Transverse colon (tissue), 4 donors: ENCODE measurements around the gene ATP13A5.

Experiments
- POLR2AphosphoS5 ChIP-seq, 3 donors: sonication (generic); formaldehyde crosslinking; IDR thresholded peaks; one replicate each; pipeline ENCODE4 v1.6.1; 2016; ENCODE audit warnings: antibody characterized with exemption in 3 of 3
- TF ChIP-seq, protein P1 (sequence below), 5 experiments: fragments of 200-600 bp in 3 of 5; fragments of 450-650 bp in 2 of 5; sonication (generic) in 3 of 5; IDR thresholded peaks; 1 replicate in 2 of 5; 2 replicates in 3 of 5; pipeline ENCODE4 v1.5.1; 2016 to 2017; ENCODE audit warnings: antibody characterized with exemption in 5 of 5, inconsistent platforms in 3 of 5, mild to moderate bottlenecking in 2 of 5, moderate library complexity in 1 of 5

DNA sequence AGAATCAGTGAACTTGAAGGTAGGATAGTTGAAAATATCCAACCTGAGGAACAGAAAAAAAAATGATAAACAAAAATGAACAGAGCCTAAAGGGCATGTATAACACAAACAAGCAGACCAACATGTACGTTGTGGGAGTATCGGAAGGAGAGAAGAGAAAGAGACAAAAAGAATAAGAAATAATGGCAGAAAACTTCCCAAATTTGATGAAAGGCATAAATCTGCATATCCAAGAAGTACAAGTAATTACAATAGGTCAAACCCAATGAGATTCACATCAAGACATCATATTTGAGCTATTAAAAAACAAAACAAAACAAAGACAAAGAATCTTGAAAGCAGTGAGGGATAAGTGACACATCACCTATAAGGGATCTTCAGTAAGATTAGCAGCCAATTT is 38.1 kb upstream of the ATP13A5 start:
- TF ChIP-seq, protein P1, sequence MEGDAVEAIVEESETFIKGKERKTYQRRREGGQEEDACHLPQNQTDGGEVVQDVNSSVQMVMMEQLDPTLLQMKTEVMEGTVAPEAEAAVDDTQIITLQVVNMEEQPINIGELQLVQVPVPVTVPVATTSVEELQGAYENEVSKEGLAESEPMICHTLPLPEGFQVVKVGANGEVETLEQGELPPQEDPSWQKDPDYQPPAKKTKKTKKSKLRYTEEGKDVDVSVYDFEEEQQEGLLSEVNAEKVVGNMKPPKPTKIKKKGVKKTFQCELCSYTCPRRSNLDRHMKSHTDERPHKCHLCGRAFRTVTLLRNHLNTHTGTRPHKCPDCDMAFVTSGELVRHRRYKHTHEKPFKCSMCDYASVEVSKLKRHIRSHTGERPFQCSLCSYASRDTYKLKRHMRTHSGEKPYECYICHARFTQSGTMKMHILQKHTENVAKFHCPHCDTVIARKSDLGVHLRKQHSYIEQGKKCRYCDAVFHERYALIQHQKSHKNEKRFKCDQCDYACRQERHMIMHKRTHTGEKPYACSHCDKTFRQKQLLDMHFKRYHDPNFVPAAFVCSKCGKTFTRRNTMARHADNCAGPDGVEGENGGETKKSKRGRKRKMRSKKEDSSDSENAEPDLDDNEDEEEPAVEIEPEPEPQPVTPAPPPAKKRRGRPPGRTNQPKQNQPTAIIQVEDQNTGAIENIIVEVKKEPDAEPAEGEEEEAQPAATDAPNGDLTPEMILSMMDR (IDR thresholded peaks at IDR 0.05): no peak
- no peak for TF ChIP-seq POLR2AphosphoS5 (IDR thresholded peaks at IDR 0.05)
